Cerebellar cortex (tissue), 1 donor: Measurements from ENCODE around the gene NUP93.
A peak's percentile ranks its signal among the peaks of the same experiment; 100 is the strongest.
"Not testable (repeated sequence)": the region's sequence is repeated elsewhere in the genome, so short reads cannot be mapped to it uniquely, and the experiment has no call there.

Experiments used
- DNase-seq: peaks from one replicate; pipeline ENCODE4 v3.0.0-alpha.2; 2015; ENCODE audit warnings: low spot score

NUP93 gene

GRCh38 chr16:56779906-56780305, 50.0 kb downstream of the NUP93 start:
- no peak for DNase-seq

- DNase-seq, result no peak
These were observed 50.7 kb downstream of the NUP93 start for GRCh38 chr16:56780646-56781045.

GRCh38 chr16:56781528-56781961, 51.6 kb downstream of the NUP93 start:
- DNase-seq, result no peak

- DNase-seq, result no peak
These were observed 53.4 kb downstream of the NUP93 start for GRCh38 chr16:56783344-56783743.

GRCh38 chr16:56785317-56785716, 55.4 kb downstream of the NUP93 start:
- no peak for DNase-seq

- no peak for DNase-seq
These were observed 57.2 kb downstream of the NUP93 start for GRCh38 chr16:56787167-56787566.

GRCh38 chr16:56788435-56788834, 58.5 kb downstream of the NUP93 start:
- DNase-seq, result no peak

- peak; percentile 82 for DNase-seq
These were observed 59.4 kb downstream of the NUP93 start for GRCh38 chr16:56789360-56789759.

- no peak for DNase-seq
These were observed 63.0 kb downstream of the NUP93 start for GRCh38 chr16:56792967-56793366.

- peak; percentile 22 for DNase-seq
These were observed 63.6 kb downstream of the NUP93 start for GRCh38 chr16:56793492-56793891.

GRCh38 chr16:56795011-56795410, 65.1 kb downstream of the NUP93 start:
- no peak for DNase-seq

GRCh38 chr16:56797038-56797437, 67.1 kb downstream of the NUP93 start:
- not testable (repeated sequence) for DNase-seq

- no peak for DNase-seq
These were observed 67.9 kb downstream of the NUP93 start for GRCh38 chr16:56797861-56798260.

- no peak for DNase-seq
These were observed 69.0 kb downstream of the NUP93 start for GRCh38 chr16:56798955-56799354.

GRCh38 chr16:56800355-56800754, 70.4 kb downstream of the NUP93 start:
- DNase-seq, result peak; percentile 37

- DNase-seq, result no peak
These were observed 71.8 kb downstream of the NUP93 start for GRCh38 chr16:56801762-56802161.

GRCh38 chr16:56807011-56807675, 77.2 kb downstream of the NUP93 start:
- no peak for DNase-seq

GRCh38 chr16:56807676-56808067, 77.7 kb downstream of the NUP93 start:
- DNase-seq, result not testable (repeated sequence)

GRCh38 chr16:56810954-56811353, 81.0 kb downstream of the NUP93 start:
- DNase-seq, result no peak

- DNase-seq, result not testable (repeated sequence)
These were observed 81.7 kb downstream of the NUP93 start for GRCh38 chr16:56811602-56812001.

GRCh38 chr16:56812884-56813283, 83.0 kb downstream of the NUP93 start:
- no peak for DNase-seq

GRCh38 chr16:56814537-56815432, 84.9 kb downstream of the NUP93 start:
- no peak for DNase-seq

GRCh38 chr16:56815721-56816120, 85.8 kb downstream of the NUP93 start:
- DNase-seq, result no peak
